GM03348 (cell line): ENCODE data around the gene MCL1.
"Not testable (repeated sequence)": the region's sequence is repeated elsewhere in the genome, so short reads cannot be mapped to it uniquely, and the experiment has no call there.

Experiments used
- DNase-seq: peaks from one replicate; pipeline ENCODE4 v3.0.0; 2012; ENCODE audit warnings: low spot score

Gene MCL1

GRCh38 chr1:150602372-150602771, 23.0 kb upstream of the MCL1 start:
- DNase-seq: not testable (repeated sequence)

DNA sequence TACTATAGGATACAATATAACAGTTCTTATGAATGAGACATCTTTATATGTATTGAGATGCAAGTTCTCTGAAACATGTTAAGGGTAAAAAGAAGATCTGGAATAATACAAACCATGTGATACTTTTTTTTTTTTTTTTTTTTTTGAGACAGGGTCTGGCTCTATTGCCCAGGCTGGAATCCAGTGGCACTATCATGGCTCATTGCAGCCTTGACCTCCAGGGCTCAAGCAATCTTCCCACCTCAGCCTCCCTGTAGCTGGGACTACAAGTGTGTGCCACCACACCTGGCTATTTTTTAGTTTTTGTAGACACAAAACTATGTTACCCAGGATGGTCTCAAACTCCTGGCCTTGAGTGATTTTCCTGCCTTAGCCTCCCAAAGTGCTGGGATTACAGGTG, 22.1 kb upstream of the MCL1 start:
- DNase-seq: no peak

DNA sequence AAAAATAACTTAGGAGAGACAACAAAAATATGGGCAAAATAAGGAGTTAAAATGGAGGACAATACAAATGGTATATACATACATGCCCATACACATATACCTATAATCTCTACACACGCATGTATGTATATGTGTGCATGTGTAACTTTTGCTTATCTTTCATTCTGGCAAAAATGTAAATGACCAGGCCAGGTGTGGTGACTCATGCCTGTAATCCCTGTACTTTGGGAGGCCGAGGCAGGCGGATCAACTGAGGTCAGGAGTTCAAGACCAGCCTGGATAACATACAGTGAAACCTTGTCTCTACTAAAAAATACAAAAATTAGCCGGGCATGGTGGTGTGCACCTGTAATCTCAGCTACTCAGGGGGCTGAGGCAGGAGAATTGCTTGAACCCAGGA, 18.9 kb upstream of the MCL1 start:
- DNase-seq: not testable (repeated sequence)

DNA sequence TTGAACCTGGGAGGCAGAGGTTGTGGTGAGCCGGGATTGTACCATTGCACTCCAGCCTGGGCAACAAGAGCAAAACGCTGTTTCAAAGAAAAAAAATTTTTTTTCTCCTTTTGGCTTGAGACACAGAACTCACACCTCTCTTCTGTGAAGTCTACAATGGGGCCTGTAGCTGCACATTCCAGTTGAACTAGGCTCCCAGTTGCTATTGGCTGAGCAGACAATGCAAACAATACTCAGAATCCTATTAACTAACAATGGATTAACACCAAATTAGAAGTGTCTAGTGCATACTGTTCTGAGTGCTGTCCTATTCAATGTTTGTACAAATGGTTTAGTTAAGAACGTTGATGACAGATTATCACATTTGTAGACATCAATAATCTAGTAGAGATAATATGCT, 17.6 kb upstream of the MCL1 start:
- DNase-seq: no peak

- peak; percentile 29 for DNase-seq
Measured at GRCh38 chr1:150596095-150596892, 16.9 kb upstream of the MCL1 start.

- DNase-seq: no peak
Measured at GRCh38 chr1:150582371-150582770, 3.0 kb upstream of the MCL1 start.

- DNase-seq: not testable (repeated sequence)
Measured at GRCh38 chr1:150581962-150582361, 2.6 kb upstream of the MCL1 start.

DNA sequence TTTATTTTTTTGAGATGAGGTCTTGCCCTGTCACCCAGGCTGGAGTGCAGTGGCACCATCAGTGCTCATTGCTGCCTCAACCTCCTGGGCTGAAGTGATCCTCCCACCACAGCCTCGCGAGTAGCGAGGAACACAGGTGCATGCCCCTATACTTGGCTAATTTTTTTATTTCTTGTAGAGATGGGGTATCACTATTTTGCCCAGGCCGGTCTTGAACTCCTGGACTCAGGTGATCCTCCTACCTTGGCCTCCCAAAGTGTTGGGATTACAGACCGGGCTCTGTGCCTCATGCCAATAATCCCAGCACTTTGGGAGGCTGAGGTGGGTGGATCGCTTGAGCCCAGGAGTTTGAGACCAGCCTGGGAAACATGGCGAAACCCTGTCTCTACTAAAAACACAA, 2.0 kb upstream of the MCL1 start:
- not testable (repeated sequence) for DNase-seq

DNA sequence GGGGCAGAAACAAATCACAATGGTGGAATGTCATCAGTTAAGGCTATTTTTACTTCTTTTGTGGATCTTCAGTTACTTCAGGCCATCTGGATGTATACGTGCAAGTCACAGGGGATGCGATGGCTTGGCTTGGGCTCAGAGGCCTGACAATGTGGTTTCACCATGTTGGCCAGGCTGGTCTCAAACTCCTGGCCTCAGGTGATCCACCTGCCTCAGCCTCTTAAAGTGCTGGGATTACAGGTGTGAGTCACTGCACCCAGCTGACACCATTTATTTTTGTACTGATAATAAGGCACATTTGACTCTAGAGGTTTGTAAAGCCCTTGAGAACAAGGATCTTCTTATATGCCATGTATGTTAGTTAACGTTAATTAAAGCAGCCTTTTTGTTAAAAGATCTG, 1.6 kb upstream of the MCL1 start:
- DNase-seq: not testable (repeated sequence)

- no peak for DNase-seq
Measured at GRCh38 chr1:150579945-150580642, 684 bp upstream of the MCL1 start.

DNA sequence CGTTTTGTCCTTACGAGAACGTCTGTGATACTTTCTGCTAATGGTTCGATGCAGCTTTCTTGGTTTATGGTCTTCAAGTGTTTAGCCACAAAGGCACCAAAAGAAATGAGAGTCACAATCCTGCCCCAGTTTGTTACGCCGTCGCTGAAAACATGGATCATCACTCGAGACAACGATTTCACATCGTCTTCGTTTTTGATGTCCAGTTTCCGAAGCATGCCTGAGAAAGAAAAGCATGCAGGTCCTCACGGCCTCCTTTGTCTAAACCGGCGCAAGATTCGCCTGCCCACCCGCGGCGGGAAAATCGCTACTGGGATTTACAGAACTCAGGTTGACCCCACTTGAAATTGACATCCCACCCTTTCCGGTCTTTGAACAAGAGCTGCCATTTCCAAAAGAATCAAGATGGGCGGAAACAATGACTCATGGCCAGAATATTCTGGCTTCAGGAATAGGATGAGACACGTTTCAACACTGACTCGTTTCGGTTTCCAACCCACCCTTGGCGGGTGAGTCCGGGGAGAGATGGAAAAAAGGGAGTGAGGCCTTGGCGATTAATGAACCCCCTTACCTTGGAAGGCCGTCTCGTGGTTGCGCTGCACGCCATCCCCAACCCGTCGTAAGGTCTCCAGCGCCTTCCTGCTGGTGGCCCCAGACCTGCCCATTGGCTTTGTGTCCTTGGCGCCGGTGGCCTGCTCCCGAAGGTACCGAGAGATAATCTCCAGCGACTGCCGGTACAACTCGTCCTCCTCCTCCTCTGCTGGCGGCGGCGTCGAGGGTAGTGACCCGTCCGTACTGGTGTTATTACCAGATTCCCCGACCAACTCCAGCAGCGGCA, 919 bp downstream of the MCL1 start:
- DNase-seq: peak; percentile 68

DNA sequence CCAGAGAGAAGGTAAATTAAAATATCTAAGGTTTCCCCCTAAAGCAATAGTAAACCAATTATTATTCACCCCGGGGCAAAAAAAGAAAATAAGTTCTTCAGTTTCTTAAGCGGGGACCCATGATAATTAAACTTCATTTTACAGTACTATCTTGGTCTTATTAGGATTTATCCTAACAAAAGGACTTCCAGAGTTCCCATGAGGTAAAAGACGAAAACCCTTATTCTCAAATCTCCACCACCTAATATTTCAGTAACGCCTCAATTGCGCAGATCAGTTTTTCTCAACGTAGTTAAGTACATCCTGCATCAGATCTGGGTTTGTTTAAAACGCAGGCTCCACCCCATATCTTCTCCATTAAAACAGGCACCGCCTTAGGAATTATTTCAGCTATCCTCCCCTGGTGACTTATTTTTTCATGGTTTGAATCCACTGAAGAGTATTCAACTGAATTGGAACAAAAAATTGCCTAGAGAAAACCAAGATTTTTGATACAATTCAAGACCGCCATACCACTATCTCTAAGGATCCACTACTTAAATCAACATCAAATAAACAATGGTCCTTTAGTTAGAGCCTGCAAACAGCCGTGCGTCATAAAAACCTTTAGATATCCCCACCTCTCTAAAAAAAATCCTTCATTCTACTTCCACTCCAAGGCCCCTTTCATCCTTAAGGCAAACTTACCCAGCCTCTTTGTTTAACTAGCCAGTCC, 1.7 kb downstream of the MCL1 start:
- no peak for DNase-seq

- DNase-seq: no peak
Measured at GRCh38 chr1:150576794-150577556, 2.4 kb downstream of the MCL1 start.

- DNase-seq: no peak
Measured at GRCh38 chr1:150576367-150576711, 3.1 kb downstream of the MCL1 start.

GRCh38 chr1:150575518-150576366, 3.7 kb downstream of the MCL1 start:
- DNase-seq: no peak

DNA sequence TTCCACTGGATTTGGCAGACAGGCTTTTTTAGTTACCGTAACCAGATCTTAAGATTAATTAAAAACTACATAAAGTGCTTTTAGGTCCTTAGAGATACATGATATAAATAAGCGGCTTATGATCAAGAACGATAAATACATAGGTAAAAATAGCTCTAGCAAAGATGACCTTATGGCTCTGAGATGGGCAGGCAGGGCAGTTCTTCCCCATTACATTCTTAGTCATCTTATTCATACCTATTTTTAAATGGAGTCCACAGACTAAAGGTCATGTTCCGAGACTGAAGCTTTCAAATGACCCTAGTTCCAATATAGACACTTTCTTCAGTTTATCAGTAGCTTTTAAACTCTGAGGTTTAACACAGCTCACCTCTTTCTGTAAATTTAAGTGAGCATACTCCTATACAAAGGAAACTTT, 4.3 kb downstream of the MCL1 start:
- no peak for DNase-seq

- no peak for DNase-seq
Measured at GRCh38 chr1:150574260-150575071, 4.9 kb downstream of the MCL1 start.

DNA sequence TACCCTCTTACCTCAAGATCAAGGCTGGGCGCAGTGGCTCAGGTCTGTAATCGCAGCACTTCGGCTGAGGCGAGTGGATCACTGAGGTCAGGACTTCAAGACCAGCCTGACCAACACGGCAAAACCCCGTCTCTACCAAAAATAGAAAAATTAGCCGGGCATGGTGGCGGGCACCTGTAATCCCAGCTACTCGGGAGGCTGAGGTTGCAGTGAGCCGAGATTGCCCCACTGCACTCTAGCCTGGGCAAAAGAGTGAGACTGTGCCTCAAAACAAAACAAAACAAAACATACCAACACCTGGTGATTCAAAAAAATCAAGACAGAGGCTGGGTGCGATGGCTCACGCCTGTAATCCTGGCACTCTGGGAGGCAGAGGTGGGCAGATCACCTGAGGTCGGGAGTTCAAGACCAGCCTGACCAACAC, 5.8 kb downstream of the MCL1 start:
- DNase-seq: not testable (repeated sequence)

DNA sequence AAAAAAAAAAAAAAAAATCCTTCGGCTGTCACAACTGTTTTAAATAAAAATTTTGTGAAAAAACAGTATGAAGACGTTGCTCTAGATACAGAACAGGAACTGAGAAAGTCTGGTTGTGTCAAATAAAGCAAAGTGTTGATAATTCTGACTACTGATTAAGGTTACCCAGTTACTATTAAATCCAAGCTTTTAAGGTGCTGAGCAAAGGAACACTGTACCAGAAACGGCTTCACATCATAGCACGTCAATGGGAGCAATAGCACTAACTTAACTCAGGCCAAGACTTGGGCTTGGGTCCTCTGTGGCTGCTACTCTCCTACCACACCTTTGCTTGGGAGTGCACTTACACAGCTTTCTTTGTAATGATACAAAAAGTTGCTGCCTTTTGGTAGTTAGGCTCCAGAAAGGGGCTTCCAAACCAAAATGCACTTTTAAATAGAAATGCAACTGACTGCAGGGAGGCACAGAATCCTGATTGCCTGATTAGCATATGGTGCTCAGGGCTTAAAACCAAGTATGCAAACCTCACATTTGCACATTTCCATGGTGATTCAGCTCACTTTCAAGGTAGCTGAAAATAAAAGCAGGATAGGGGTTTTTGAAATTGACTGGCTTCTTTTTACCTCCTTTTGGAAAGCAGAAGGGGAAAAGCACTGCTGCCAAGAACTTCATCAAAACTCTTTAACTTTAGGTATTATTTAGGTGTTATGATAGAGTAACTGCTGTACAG, 6.3 kb downstream of the MCL1 start:
- no peak for DNase-seq
